MCF 10A (cell line): ENCODE data around the gene ADAD2. TPM values are rescaled to one million over a fixed set of nuclear protein-coding genes. Genes with fewer than 3 reads are reported as not detected.

Experiments
- BruUV-seq: library from RNA; stranded (reverse); fragments of 400-500 nt; replicated peaks from 2 replicates; lab custom pipeline; 2021; lab: Mats Ljungman, UMichigan
- CTCF ChIA-PET: fragments of 300-600 bp; sonication (Branson Sonifier 250); formaldehyde crosslinking; extraction: SDS; loops from one replicate; lab custom pipeline; 2021; ENCODE audit warnings: antibody characterized with exemption, inconsistent platforms; lab: Yijun Ruan, JAX
- POLR2A ChIA-PET: fragments of 300-600, 350-650 bp; sonication (Branson Sonifier 250); formaldehyde crosslinking; extraction: SDS; loops from one replicate; lab custom pipeline; 2020; ENCODE audit warnings: antibody characterized with exemption, inconsistent platforms; lab: Yijun Ruan, JAX
- DNase-seq: peaks from one replicate; pipeline ENCODE4 v3.0.0-alpha.2; 2018; ENCODE audit not compliant: unreplicated experiment
- H3K27ac Mint-ChIP-seq: one replicate; pipeline ENCODE4 v1.8.0; 2022; ENCODE audit warnings: mild to moderate bottlenecking, low read depth, mixed read lengths; ENCODE audit not compliant: unreplicated experiment
- H3K27me3 Mint-ChIP-seq: one replicate; pipeline ENCODE4 v1.8.0; 2022; ENCODE audit warnings: mixed read lengths; ENCODE audit not compliant: insufficient read depth, unreplicated experiment
- H3K36me3 Mint-ChIP-seq: one replicate; pipeline ENCODE4 v1.8.0; 2022; ENCODE audit warnings: mild to moderate bottlenecking, moderate library complexity, mixed read lengths; ENCODE audit not compliant: insufficient read depth, unreplicated experiment
- H3K4me1 Mint-ChIP-seq: one replicate; pipeline ENCODE4 v1.8.0; 2022; ENCODE audit warnings: mixed read lengths; ENCODE audit not compliant: insufficient read depth, unreplicated experiment
- H3K4me3 Mint-ChIP-seq: one replicate; pipeline ENCODE4 v1.8.0; 2022; ENCODE audit warnings: mild to moderate bottlenecking, moderate library complexity, mixed read lengths; ENCODE audit not compliant: unreplicated experiment
- H3K9me3 Mint-ChIP-seq: one replicate; pipeline ENCODE4 v1.8.0; 2022; ENCODE audit warnings: mixed read lengths; ENCODE audit not compliant: unreplicated experiment
- CTCF ChIP-seq: fragments of 200-600 bp; IDR thresholded peaks from one replicate; pipeline ENCODE4 v1.8.0; 2022; ENCODE audit warnings: antibody characterized with exemption, mild to moderate bottlenecking; ENCODE audit not compliant: unreplicated experiment
- intact Hi-C: fragments of 100-400 bp; cut with micrococcal nuclease; formaldehyde crosslinking; loops from 2 replicates; pipeline ENCODE4 v1.14.1; 2022
- total RNA-seq: library from RNA; stranded (reverse); gene quantifications from 2 replicates; pipeline ENCODE4 v1.2.3, GENCODE V29; 2022

Gene ADAD2
- total RNA-seq, 1 experiment from 2014 or later, result not detected

GRCh38 chr16:84155226-84155625, 35.7 kb upstream of the ADAD2 start:
- ChIA-PET CTCF (interaction anchor here (0.7 to 1.6 kb wide), 4 partner anchors 20 to 96 kb away, joined by 3 to 6 read pairs (median 4); no protein-coding TSS in a partner anchor), POLR2A (interaction anchor here (0.6 to 1.9 kb wide), 2 partner anchors 25 to 38 kb away, joined by 3 to 11 read pairs; partner anchors contain the start of gene MBTPS1)
- Mint-ChIP-seq H3K36me3 (peaks cover 9% of the 10 kb centered on the region), H3K27me3 (peaks cover 14% of the 10 kb centered on the region), H3K4me3 (no peak overlapping the region), H3K4me1 (no peaks in the 10 kb centered on the region), H3K27ac (no peak overlapping the region), H3K9me3 (no peaks in the 10 kb centered on the region)
- BruUV-seq, result no TSS peak
- TF ChIP-seq CTCF, result no peak
- intact Hi-C loops, result no loop called here
- DNase-seq, result no peak

- DNase-seq, result no peak
- Mint-ChIP-seq H3K4me1 (no peaks in the 10 kb centered on the region), H3K27ac (no peak overlapping the region), H3K4me3 (no peak overlapping the region), H3K36me3 (peaks cover 9% of the 10 kb centered on the region), H3K9me3 (no peaks in the 10 kb centered on the region), H3K27me3 (peaks cover 14% of the 10 kb centered on the region)
- intact Hi-C loops, result no loop called here
- ChIA-PET CTCF (interaction anchor here (0.7 to 1.6 kb wide), 4 partner anchors 14 to 96 kb away, joined by 3 to 6 read pairs (median 3); no protein-coding TSS in a partner anchor), POLR2A (interaction anchor here (0.6 to 1.3 kb wide), 3 partner anchors 24 to 50 kb away, joined by 3 to 5 read pairs (median 3); partner anchors contain the start of gene MBTPS1)
- TF ChIP-seq CTCF, result no peak
- no TSS peak for BruUV-seq
Observed at GRCh38 chr16:84155771-84156170, 35.2 kb upstream of the ADAD2 start.

- no peak for DNase-seq
- Mint-ChIP-seq H3K36me3 (peaks cover 9% of the 10 kb centered on the region), H3K27ac (no peak overlapping the region), H3K27me3 (peaks cover 14% of the 10 kb centered on the region), H3K4me3 (no peak overlapping the region), H3K4me1 (no peaks in the 10 kb centered on the region), H3K9me3 (no peaks in the 10 kb centered on the region)
- TF ChIP-seq CTCF, result no peak
- ChIA-PET POLR2A (interaction anchor here (0.5 to 1.3 kb wide), 3 partner anchors 40 to 1530 kb away, joined by 3 to 5 read pairs (median 3); partner anchors contain the start of gene MBTPS1), CTCF (interaction anchor here (0.6 to 1.6 kb wide), 6 partner anchors 11 to 77 kb away, joined by 3 to 6 read pairs (median 3); no protein-coding TSS in a partner anchor)
- intact Hi-C loops, result no loop called here
- no TSS peak for BruUV-seq
Observed at GRCh38 chr16:84156342-84156784, 34.6 kb upstream of the ADAD2 start.

- intact Hi-C loops, result no loop called here
- POLR2A ChIA-PET, result no interaction called here
- no peak for TF ChIP-seq CTCF
- Mint-ChIP-seq H3K9me3 (no peaks in the 10 kb centered on the region), H3K4me3 (no peak overlapping the region), H3K27ac (no peak overlapping the region), H3K4me1 (no peaks in the 10 kb centered on the region), H3K36me3 (peaks cover 9% of the 10 kb centered on the region), H3K27me3 (peaks cover 17% of the 10 kb centered on the region)
- CTCF ChIA-PET, result interaction anchor here (1.1 kb wide), 1 partner anchor 28 kb away, joined by 4 read pairs; the partner anchor contains the start of gene TAF1C
- BruUV-seq, result no TSS peak
- no peak for DNase-seq
Observed at GRCh38 chr16:84159007-84159406, 31.9 kb upstream of the ADAD2 start.
